Fibroblast of lung (primary cell): Measurements from ENCODE around the gene PCMTD2. TPM values are rescaled to one million over a fixed set of nuclear protein-coding genes. Genes with fewer than 3 reads are reported as not detected.

Source experiments
- DNase-seq, 2 donors: peaks; one replicate each; pipeline versions ENCODE4 v3.0.0 to v3.0.0-alpha.2; 2010; ENCODE audit warnings: low read depth in 2 of 2
- H2AFZ ChIP-seq: 2 replicates; pipeline ENCODE4 v1.5.1; 2012; ENCODE audit warnings: low read length, control low read depth, inconsistent platforms
- H3K27ac ChIP-seq: 2 replicates; pipeline ENCODE4 v1.5.1; 2011; ENCODE audit warnings: low read length, control low read depth; ENCODE audit not compliant: insufficient read depth
- H3K27me3 ChIP-seq: 2 replicates; pipeline ENCODE4 v1.5.1; 2011; ENCODE audit warnings: mild to moderate bottlenecking, low read length; ENCODE audit not compliant: control insufficient read depth, insufficient read depth
- H3K36me3 ChIP-seq: 2 replicates; pipeline ENCODE4 v1.5.1; 2011; ENCODE audit warnings: low read length; ENCODE audit not compliant: control insufficient read depth, insufficient read depth
- H3K4me1 ChIP-seq: 2 replicates; pipeline ENCODE4 v1.5.1; 2011; ENCODE audit warnings: low read length; ENCODE audit not compliant: control insufficient read depth, insufficient read depth; ENCODE audit errors: extremely low read depth
- H3K4me2 ChIP-seq: 2 replicates; pipeline ENCODE4 v1.5.1; 2011; ENCODE audit warnings: low read length, control low read depth; ENCODE audit not compliant: insufficient read depth; ENCODE audit errors: extremely low read depth
- H3K4me3 ChIP-seq, 4 experiments: fragments of 200-600 bp in 1 of 4; sonication (generic) in 1 of 4; replicated peaks in 1 of 4; 2 replicates each; pipeline ENCODE4 v1.5.1; 2011 to 2016; ENCODE audit warnings: low read length in 4 of 4, low read depth in 3 of 4, mild to moderate bottlenecking in 3 of 4, control low read depth in 2 of 4, inconsistent platforms in 1 of 4, mixed read lengths in 1 of 4; ENCODE audit not compliant: insufficient read depth in 1 of 4; ENCODE audit errors: control extremely low read depth in 1 of 4
- H3K79me2 ChIP-seq: 2 replicates; pipeline ENCODE4 v1.5.1; 2012; ENCODE audit warnings: mild to moderate bottlenecking, low read length, inconsistent platforms; ENCODE audit not compliant: control insufficient read depth, insufficient read depth
- H3K9ac ChIP-seq: 2 replicates; pipeline ENCODE4 v1.5.1; 2011; ENCODE audit warnings: mild to moderate bottlenecking, low read length, control low read depth; ENCODE audit not compliant: insufficient read depth
- H3K9me3 ChIP-seq: 2 replicates; pipeline ENCODE4 v1.5.1; 2012; ENCODE audit warnings: low read depth, low read length; ENCODE audit not compliant: control insufficient read depth, insufficient read depth
- H4K20me1 ChIP-seq: 2 replicates; pipeline ENCODE4 v1.5.1; 2011; ENCODE audit warnings: low read length; ENCODE audit not compliant: control insufficient read depth, insufficient read depth; ENCODE audit errors: extremely low read depth
- EZH2 ChIP-seq: IDR thresholded peaks from 2 replicates; pipeline ENCODE4 v1.5.1; 2012; ENCODE audit warnings: low read length, control low read depth, mild to moderate bottlenecking; ENCODE audit errors: missing control alignments
- polyA plus RNA-seq, 2 donors: library from polyadenylated mRNA; depleted of rRNA in 1 of 2; stranded (reverse) in 1 of 2; unstranded in 1 of 2; fragments of >200 nt; gene quantifications; 2 replicates each; pipeline ENCODE4 v1.2.1, GENCODE V29; 2011 to 2012; ENCODE audit warnings: missing spikeins in 1 of 2
- total RNA-seq: library from RNA; depleted of rRNA; stranded (reverse); fragments of >200 nt; gene quantifications from 2 replicates; pipeline ENCODE4 v1.2.1, GENCODE V29; 2014
- TF ChIP-seq, protein P1 (sequence below), 2 donors: IDR thresholded peaks in 1 of 2; conservative IDR thresholded peaks in 1 of 2; 1 replicate in 1 of 2; 2 replicates in 1 of 2; pipeline ENCODE4 v1.5.1; 2011 to 2012; ENCODE audit warnings: low read length in 2 of 2, control low read depth in 1 of 2, inconsistent platforms in 1 of 2, low read depth in 1 of 2, mild to moderate bottlenecking in 1 of 2

PCMTD2 gene
- total and polyA plus RNA-seq, 2 donors (not counting 1 experiment from before 2014, with no cell fraction given): 39.5 to 42.9 TPM

DNA sequence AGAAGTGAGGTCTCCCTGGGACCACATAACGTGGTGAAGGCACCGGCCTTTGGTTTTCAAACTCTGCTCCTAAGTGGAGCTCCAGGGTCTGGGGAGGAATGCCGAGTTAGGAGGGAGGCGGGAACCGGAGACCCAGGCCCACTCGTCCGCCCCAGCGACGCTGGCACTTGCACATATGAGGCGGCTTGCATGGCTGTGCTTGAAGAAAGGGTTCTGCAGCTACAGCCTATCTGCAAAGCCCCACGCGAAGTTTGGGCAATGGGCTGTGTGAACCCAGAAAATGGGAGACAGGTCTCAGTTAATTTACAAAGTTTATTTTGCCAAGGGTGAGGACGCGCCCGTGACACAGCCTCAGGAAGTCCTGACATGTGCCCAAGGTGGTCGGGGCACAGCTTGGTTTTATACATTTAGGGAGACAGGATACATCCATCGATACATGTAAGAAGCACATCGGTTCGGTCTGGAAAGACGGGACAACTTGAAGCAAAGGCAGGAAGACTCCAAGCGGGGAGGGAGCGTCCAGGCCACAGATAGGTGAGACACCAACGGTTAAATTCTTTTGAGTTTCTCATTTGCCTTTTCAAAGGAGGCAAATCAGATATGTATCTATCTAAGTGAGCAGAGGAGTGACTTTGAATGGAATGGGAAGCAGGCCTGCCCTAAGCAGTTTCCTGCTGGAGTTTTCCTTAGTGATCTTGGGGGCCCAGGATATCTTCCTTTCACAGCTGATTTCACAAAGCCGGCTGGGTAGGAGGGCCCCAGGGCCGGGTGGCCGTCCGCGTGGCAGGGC, 782 bp upstream of the PCMTD2 start:
- H4K20me1 ChIP-seq: no peaks in the 10 kb centered on the region
- H2AFZ ChIP-seq: peak overlapping the region; percentile 92
- peak overlapping the region; percentile 81 for H3K4me2 ChIP-seq
- H3K27ac ChIP-seq: peak overlapping the region; percentile 63
- no peaks in the 10 kb centered on the region for H3K36me3 ChIP-seq
- no peak for TF ChIP-seq EZH2
- TF ChIP-seq, protein P1, sequence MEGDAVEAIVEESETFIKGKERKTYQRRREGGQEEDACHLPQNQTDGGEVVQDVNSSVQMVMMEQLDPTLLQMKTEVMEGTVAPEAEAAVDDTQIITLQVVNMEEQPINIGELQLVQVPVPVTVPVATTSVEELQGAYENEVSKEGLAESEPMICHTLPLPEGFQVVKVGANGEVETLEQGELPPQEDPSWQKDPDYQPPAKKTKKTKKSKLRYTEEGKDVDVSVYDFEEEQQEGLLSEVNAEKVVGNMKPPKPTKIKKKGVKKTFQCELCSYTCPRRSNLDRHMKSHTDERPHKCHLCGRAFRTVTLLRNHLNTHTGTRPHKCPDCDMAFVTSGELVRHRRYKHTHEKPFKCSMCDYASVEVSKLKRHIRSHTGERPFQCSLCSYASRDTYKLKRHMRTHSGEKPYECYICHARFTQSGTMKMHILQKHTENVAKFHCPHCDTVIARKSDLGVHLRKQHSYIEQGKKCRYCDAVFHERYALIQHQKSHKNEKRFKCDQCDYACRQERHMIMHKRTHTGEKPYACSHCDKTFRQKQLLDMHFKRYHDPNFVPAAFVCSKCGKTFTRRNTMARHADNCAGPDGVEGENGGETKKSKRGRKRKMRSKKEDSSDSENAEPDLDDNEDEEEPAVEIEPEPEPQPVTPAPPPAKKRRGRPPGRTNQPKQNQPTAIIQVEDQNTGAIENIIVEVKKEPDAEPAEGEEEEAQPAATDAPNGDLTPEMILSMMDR (conservative IDR thresholded peaks at IDR 0.05 in 1 of 2, IDR thresholded peaks at IDR 0.05 in 1 of 2; ENCODE audit: low read depth in 1 of 2, low read length in 2 of 2): no peak
- H3K9ac ChIP-seq: peak overlapping the region; percentile 82
- DNase-seq: no peak
- H3K4me3 ChIP-seq: peak overlapping the region; percentile 41 to 93 (median 56)
- no peaks in the 10 kb centered on the region for H3K9me3 ChIP-seq
- peaks cover 4% of the 10 kb centered on the region for H3K4me1 ChIP-seq
- H3K79me2 ChIP-seq: peaks cover 7% of the 10 kb centered on the region
- peaks cover 8% of the 10 kb centered on the region for H3K27me3 ChIP-seq

DNA sequence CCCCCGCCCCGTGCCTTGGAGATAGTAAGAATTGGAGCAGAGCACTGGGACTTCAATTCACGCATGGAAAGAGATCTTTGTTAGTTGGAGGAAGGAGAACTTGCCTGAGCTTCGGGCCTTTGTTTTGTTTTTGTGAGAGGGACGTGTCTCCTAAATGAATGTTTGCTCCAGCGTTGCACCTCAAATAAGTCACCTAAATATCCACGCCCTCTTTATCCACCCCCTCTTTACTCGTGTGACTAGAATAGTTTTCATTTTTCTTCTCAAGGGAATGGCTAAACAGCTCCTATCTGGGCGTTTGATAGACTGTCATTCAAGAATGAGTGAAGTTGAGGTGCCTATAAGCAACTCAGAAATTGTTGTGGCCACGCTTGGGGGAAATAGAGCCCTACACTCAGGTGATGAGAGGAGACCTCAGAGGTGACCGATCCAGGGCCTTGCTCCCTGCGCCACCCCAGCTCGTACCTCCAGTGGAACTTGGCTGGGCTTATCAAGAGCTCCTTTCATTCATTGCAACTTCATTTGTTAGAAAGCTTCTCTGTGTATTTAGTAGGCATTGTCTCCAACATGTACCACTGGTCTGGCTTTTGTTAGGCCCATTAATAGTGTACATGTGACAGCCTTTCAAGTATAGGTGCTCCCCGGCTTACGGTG, 861 bp downstream of the PCMTD2 start:
- Histone ChIP-seq H3K27me3 (no peaks in the 10 kb centered on the region), H3K27ac (peak overlapping the region; percentile 68)
- DNase-seq: peak in 1 of 2 donors; percentile 12

More for the DNA sequence above, 861 bp downstream of the PCMTD2 start:
- Histone ChIP-seq H3K4me1 (peaks cover 4% of the 10 kb centered on the region), H3K4me2 (peak overlapping the region; percentile 94), H3K4me3 (peak overlapping the region; percentile 73 to 93 (median 91)), H3K36me3 (no peaks in the 10 kb centered on the region), H4K20me1 (no peaks in the 10 kb centered on the region), H3K9me3 (no peaks in the 10 kb centered on the region), H3K9ac (peak overlapping the region; percentile 82), H2AFZ (peak overlapping the region; percentile 16), H3K79me2 (peaks cover 7% of the 10 kb centered on the region)
- TF ChIP-seq, protein P1 (conservative IDR thresholded peaks at IDR 0.05 in 1 of 2, IDR thresholded peaks at IDR 0.05 in 1 of 2; ENCODE audit: low read depth in 1 of 2, low read length in 2 of 2): no peak
